DLD1 (cell line): Measurements from ENCODE around the gene ZNF530.

Source experiments
- in situ Hi-C: cut with HindIII; loops from 2 replicates; pipeline ENCODE4 v1.10.0; 2017; ENCODE audit warnings: low sequenced_read_pairs

The ZNF530 gene

DNA sequence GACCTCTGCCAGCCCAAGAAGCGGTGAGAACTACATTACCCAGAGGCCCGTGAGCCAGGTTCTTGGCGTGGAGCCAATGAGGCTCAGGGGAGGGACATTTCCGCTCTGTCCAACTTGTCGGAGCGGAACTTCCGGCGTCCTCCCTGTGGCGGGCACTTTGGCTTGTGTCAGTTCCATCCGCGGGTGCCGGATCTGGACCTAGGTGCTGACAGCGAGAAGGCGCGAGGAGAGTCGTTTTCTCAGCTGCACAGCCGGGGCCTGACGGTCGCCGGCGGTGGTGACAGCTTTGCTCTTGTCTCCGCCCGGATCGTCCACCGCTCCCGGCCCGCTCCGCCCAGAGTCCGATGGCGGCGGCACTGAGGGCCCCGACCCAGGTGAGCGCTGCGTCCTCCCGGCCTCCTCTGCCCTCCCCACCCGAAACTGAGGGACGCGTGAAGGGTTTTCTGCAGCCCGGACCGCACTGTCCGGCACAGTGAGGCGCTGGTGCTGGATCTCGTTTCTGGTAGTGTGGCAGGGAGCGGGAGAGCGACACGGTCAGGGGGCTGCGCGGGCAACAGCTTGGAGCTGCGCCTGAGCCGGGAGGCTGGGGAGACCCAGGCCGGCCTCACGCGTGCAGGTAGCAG is at the start of gene ZNF530:
TSS of gene ZNF530 (plus strand) at position 125 of the 623 bp plus-strand sequence. CDS start 4,461 bp downstream, outside the sequence.
- in situ Hi-C loops = no loop called here

DNA sequence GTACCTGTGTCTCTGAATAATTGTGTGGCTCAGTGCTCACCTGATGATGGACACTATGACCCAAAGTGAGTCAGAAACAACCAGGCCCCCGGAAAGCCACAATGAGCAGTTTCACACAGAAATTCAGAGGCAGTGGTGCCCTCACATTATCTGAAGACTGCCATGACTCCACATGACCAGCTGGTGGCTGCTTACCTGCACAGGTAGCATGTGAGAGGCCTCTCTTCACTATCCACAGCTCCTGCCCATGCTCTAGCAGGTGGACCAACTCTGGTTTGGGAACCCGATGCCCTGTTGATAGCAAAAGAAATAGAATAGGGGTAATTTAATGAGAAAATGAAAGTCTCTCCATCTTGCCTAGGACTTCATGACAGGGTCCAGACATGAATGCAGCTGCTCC is 47.3 kb upstream of the ZNF530 start:
- in situ Hi-C loops = no loop called here

DNA sequence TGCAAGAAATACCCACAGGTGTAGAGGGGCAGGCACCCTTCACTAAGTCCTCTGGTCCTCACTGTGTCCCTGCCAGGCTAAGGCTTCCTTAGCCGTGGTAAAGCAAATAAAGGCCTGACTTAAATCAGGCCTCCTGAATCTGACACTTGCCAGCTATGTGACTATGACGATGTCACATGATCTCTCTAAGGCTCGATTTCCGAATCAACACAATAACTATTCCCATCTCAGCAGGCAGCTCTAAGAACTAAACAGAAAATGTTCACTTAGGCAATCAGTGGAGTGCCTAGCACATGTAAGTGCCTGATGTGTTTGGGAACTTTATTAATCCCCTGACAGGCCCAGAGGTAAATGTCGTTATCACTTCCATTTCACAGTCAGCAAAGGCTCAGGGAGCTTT is 42.0 kb upstream of the ZNF530 start:
- in situ Hi-C loops = no loop called here

DNA sequence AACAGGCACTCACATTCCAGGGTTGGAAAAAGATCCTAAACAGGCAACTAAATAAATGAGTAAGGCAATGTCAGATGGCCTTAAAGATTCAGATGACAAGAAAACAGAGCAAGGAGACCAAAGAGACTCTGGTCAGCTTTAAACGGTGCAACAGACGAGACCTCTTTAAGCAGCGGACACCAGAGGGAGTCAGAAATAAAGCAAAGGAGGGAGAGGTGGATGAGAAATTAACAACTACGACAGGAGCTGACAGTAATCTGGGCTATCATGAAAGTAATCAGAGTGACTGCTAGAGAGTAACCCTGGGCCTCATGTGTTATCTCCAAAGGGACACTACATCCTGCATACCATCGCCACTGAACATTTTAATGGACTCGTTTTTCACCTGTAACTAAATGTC is 41.2 kb upstream of the ZNF530 start:
- in situ Hi-C loops = no loop called here

DNA sequence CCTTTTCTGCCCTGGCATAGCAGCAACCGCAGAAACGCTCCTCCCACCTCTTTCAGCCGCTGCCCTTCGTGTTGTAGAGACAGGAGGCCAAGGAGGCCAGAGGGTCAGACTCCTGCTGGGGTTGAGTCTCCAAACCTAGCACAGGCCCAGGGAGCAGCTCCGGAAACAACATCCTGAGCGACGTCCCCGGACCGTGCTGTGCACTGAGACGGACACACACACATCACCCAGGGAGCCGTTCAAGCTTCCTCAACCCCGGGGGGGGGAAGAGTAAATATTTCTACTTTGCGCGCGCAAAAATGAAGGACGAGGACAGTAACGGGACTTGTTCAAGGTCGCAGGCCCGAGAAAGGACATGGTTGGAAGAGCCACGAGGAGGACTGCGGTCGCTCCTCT is 40.7 kb upstream of the ZNF530 start:
- in situ Hi-C loops = no loop called here

DNA sequence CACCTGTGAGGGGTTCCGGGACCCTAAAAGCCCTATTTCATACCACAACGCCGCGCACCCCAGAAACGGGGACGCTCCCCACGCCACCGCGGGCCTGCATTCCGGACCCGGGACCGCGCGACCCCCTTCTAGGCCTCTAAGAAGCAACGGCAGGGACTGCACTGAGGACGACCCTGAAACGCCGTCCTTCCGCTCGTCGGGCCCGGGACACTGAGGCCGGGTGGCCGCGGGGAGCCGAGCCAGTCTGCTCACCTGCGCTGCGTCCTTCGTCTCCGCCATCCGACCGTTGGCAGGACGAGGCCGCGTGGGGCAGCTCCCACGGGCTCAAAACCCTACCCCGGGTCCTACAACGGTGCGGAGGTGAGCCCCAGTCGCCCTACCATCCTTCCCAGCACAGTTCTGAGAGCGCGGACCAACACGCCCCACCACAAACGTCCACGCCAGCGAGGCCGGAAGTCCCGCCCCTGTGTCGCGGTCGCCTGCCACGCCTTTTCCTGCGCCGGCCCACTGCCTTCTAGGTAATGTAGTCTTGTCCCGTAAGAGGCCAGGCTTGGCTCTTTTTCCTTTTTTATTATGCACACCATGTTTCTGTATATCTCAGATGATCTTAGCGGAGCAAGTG is 40.2 kb upstream of the ZNF530 start, which contains the start of gene ZNF550:
TSS of gene ZNF550 (minus strand) at position 460 of the 622 bp plus-strand sequence. CDS start at position 279, 181 bp downstream.
- in situ Hi-C loops = no loop called here

DNA sequence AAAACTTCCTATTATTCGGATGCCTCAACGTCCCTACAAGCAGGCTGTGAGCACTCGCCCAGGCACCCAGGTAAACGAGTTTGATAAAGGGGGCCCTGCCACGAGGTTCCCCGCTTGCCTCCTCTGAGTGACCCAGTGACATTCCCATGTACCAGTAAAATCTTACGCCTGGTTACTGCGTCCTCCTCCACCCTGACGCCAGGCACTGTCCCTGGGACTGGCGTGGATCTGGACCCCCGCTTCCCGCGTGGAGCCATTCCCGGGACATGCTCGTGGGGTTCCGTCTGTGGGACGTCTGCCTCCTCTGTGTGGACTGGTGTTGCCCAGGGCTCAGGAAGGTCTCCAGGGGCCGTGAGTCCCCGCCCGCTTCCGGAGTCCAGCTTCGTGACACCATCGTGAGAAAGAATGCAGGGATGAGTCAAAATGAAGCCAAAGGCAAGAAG is 39.6 kb upstream of the ZNF530 start:
- in situ Hi-C loops = no loop called here

DNA sequence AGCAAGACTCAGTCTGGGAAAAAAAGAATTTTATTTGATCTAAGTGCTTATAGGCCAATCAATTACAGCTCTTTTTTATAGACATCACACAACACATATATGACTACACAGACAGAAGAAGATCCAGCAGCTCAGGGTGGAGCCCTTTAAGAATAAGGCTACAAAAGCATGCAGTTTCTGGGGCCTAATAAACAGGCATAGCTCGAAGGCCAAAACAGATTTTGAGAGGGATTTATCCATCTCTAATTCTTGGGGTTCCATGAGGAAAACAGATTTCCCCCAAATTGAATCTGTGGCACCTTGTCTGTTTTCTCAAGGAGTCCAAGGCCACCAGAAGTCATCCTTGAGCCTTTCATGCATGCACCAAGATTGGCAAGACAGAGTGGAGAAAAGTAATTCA is 36.1 kb upstream of the ZNF530 start:
- in situ Hi-C loops = no loop called here

DNA sequence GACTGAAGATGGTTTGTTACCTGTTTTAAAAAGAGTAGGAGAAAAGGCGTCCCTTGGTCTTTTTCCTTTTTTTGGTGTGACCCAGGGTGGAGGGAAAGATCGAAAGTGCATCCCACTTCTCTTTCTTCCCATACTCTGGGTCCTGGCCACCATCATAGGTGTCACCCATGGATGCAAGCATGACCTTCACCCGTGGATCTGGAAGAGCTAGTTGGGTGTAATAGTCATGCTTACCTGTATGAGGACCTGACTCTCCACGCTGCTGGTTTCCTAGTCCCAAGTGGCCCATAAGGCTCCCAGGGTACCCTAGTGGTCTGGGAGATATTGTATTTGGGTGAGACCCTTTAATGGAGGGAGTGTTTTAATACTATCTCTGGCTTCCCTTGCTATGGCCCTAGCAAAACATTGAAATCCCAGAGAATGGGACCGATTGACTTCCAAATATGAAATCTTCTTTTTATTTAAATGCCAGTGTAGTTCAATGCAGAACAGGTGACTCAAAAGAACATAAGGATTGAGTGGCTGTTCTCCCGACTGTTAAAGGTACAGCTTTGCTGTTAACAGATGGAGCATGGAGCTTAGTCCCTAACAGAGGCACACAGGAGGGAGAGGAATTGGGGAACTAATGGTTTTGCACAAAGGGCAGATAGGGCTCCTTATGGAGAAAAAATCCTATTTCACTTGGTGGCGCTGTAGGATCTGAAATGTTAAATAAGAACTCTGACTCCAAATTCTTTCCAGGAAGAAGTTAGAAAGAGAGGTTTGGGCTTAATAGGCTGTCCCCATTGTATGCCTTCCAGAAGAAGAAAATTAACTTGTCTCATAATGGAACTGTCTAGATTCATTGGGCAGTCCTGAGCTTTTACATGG is 33.1 kb upstream of the ZNF530 start:
- in situ Hi-C loops = no loop called here

DNA sequence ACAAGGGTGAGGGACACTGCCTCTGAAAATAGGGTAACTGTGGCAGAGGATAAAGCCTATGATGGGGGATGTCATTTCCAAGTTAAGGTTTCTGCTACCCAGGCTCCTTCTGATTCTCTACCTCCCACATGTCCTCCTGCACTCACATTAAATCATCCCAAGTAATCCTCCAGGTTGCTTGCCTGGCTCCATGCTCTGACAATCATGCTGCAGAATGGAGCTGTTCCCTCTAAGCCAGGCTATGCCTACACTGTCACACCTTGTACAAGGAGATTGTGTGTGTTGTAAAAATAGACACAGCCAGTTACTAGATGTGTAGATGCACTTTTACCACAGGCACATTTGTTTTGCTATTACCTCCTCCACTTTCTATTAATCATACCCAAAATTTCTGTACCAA is 29.0 kb upstream of the ZNF530 start:
- in situ Hi-C loops = no loop called here

DNA sequence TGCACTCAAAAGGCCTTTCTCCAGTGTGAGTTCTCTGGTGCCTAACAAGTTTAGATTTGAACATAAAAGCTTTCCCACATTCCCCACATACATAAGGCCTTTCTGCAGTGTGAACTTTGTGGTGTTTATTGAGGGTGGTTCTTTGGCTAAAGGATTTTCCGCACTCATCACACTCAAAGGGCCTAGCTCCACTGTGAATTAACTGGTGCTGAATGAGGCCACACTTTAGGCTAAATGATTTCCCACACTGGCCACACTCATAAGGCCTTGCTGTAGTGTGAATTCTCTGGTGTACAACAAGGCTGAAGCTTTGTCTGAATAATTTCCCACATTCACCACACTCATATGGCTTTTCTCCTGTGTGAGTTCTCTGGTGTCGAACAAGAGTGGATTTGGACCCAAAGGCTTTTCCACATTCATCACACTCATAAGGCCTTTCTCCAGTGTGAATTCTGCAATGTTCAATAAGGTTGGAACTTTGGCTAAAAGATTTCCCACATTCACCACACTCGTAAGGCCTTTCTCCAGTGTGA is 27.2 kb upstream of the ZNF530 start:
- in situ Hi-C loops = no loop called here

DNA sequence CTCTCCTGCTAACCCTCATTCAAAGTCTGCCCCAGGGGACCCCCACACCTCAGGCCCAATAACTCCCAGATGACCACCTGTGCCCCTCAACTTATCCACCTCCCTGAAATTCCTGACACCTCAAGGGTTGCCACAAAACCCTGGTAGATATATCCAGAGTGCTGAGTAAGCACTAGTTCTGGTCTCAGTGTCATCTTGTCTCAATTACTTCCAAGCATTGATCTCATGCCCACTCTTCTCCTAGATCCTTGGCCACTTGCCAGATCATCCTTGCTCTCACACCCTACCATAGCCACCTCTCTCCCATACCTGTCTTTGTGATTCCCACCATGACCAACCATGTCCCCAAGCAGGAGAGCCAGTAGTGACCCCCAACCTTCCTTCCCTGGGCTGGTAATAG is 23.0 kb upstream of the ZNF530 start:
- in situ Hi-C loops = no loop called here

DNA sequence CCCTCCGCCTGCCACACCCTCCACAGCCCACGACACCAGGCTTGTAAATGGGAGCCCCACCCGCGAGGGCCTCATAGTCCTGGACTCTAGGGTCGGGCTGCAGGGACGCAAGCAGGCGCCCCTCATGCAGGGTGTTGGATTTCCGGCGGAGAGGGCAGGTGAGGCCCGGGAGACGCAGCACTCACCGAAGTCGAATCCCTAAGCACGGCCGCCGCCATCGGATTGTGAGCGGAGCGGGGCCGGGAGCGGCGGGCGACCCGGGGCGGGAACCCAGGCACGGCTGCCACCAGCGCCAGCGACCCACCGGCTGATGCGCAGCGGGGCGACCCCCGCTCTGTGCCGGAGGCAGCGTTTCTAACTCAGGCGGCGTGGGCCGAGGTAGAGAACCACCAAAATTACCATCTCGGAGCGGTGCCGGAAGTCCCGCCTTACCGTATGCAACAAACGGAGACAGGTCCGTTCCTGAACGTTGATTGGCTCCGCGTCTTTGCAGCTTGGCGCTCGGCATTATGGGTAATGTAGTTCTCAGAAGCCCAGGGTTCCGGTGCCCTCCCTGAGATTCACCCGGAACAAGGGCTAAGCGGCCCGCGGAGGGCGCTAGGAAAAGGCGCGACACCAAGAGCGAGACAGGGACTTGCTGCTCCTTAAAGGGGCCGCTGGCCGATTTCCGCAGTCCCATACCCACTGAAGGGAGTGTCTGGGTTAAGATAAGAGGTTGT is 21.0 kb upstream of the ZNF530 start, which contains the start of gene ZNF416:
TSS of gene ZNF416 (minus strand) at position 425 of the 719 bp plus-strand sequence. CDS start at position 218, 207 bp downstream.
- in situ Hi-C loops = no loop called here

DNA sequence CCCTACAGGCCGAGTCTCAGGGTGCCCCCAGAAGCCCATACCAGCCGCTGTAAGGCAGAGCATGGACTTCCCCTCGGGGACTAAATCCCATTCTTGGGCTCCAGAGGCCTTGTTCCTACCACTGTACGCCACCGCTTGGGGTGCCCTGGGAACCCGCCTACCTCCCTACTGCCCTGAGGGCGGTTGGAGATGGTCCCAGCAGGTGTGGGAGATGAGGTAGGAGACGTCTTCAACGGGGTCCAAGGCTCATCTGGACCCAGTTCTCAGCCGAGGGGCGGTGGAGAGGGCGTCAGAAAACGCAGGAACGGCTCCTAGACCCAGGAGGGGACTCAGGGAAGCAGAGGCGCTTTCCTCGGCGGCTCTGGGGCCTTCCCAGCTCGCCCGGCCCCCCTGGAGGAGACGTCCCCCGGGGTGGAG is 16.6 kb upstream of the ZNF530 start:
- in situ Hi-C loops = no loop called here

DNA sequence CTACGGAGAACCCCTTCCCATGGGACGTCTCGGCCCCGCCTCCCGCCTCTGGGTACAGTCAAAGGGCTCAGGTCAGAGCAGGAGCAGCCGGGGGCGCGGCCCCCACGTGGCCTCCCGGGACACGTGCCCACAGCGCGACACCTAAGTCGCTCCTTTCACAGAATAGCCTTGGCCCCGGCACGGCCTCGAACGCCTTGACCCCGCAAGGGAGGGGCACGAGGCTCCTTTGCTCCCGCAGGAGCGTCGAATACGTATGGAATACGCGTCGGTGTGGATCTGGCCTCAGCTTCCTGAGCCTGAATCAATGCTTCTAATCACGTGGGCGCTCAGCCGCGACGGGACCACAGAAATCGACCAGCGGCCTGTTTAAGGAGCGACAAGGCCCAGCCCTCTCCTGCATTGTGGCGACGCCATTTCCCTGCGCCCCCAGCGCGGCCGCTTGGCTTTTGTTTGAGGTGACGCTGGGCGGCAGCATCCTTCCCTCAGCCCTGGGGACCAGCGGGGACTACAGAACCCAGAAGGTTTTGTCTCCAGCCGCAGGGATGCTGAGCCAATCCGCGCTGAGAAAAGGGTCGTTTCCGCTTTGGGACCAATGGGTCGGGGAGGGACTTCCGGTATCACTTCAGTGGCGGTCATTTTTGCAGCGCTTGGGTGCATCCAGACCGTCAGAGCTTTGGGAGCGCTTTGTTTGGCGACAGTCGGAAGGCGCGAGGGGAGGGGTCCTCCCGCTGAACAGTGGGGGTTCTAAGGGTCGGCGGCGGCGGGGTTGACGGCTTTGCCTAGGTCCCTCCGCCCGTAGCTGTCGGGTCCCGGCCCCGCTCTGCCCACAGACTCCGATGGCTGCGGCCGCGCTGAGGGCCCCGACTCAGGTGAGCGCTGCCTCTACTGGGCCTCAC is 15.9 kb upstream of the ZNF530 start, which contains the start of gene ZIK1:
TSS of gene ZIK1 (plus strand) at position 625 of the 896 bp plus-strand sequence. CDS start at position 837, 212 bp downstream.
- in situ Hi-C loops = no loop called here

DNA sequence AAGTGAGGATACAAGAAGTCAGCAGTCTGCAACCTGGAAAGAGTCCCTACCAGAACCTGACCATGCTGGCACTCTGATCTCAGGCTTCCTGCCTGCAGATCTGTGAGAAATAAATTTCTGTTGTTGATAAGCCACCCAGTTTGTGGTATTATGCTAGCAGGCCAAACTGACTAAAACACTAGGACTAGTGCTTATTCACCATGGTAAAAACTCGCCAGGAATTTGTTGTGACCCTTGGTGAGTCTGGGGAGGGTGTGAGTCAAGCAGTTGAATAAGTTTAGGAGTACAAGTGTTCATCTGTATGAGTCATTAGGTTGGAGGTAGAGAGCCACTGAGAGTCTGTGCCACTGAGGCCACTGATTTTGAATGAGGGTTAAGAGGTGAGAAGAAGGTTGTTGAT is 12.2 kb upstream of the ZNF530 start:
- in situ Hi-C loops = no loop called here

DNA sequence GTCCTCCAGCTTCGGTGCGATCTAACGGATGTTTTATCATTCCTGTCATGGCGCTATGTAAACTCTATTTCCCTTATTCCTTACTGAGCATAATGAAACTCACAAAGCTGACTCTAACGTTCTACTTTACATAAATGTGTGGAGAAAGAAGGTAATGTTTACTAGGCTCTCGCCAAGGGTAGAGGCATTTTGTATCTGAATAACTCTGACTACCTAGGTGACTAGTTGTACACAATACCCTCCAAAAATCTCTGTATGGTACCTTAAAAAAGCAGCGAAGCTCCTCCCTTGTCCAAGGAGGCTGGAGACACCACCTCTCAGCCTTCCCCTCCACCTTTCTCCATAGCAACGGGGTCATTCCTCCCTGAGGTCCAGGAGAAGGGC is 316 bp upstream of the ZNF530 start:
- in situ Hi-C loops = no loop called here

DNA sequence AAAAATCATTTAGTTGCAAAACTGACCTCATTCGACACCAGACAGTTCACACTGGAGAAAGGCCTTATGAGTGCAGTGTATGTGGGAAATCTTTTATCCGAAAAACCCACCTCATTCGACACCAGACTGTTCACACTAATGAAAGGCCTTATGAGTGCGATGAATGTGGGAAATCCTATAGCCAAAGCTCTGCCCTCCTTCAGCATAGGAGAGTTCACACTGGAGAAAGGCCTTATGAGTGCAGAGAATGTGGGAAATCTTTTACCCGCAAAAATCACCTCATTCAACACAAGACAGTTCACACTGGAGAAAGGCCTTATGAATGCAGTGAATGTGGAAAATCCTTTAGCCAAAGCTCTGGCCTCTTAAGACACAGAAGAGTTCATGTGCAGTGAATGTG is 7.2 kb downstream of the ZNF530 start:
- in situ Hi-C loops = no loop called here

DNA sequence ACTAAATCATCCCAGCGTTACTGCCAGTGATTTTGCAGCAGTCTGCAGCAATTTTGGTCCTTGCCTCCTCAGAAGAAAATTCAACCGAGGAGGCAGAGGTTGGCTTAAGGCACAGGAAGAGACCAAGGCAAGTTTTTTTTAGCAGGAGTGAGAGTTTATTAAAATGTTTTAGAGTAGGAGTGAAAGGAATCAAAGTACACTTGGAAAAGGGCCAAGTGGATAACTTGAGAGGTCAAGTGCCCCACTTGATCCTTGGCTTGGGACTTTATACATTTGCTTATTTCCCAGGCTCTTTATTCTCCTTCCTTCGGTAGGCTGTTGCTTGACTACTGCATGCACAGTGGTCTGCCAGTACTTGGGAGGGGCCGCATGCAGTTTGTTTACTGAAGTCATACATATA is 11.4 kb downstream of the ZNF530 start:
- in situ Hi-C loops = no loop called here
